ENCODE data around the gene CDC42EP2.

The CDC42EP2 gene

GRCh38 chr11:65310215-65310614, 4.5 kb upstream of the CDC42EP2 start:
- in situ Hi-C loops (cut with HindIII; ENCODE audit: low sequenced_read_pairs) = no loop called here
- no peak for TF ChIP-seq CTCF (IDR thresholded peaks at IDR 0.05; ENCODE audit: low read depth, low read length)

GRCh38 chr11:65310736-65311135, 3.9 kb upstream of the CDC42EP2 start:
- in situ Hi-C loops (cut with HindIII; ENCODE audit: low sequenced_read_pairs) = no loop called here
- DNase-seq (ENCODE audit: low read depth, low spot score) = peak; percentile 46
- no peak overlapping the region for H3K4me3 ChIP-seq (ENCODE audit: low read depth, low read length)
- TF ChIP-seq CTCF (IDR thresholded peaks at IDR 0.05; ENCODE audit: low read depth, low read length) = no peak

More at GRCh38 chr11:65310215-65310614, 4.5 kb upstream of the CDC42EP2 start:
- peak; percentile 47 for DNase-seq (ENCODE audit: low read depth, low spot score)
- H3K4me3 ChIP-seq (ENCODE audit: low read depth, low read length) = no peak overlapping the region

GRCh38 chr11:65311170-65311678, 3.4 kb upstream of the CDC42EP2 start:
- DNase-seq (ENCODE audit: low read depth, low spot score) = peak; percentile 23
- no peak overlapping the region for H3K4me3 ChIP-seq (ENCODE audit: low read depth, low read length)
- no peak for TF ChIP-seq CTCF (IDR thresholded peaks at IDR 0.05; ENCODE audit: low read depth, low read length)
- in situ Hi-C loops (cut with HindIII; ENCODE audit: low sequenced_read_pairs) = no loop called here

- TF ChIP-seq CTCF (IDR thresholded peaks at IDR 0.05; ENCODE audit: low read depth, low read length) = peak; percentile 86
- H3K4me3 ChIP-seq (ENCODE audit: low read depth, low read length) = peak overlapping the region; percentile 80
- in situ Hi-C loops (cut with HindIII; ENCODE audit: low sequenced_read_pairs) = no loop called here
- DNase-seq (ENCODE audit: low read depth, low spot score) = peak; percentile 76
Measured at GRCh38 chr11:65315204-65315865, 669 bp downstream of the CDC42EP2 start.

- peak; percentile 14 for DNase-seq (ENCODE audit: low read depth, low spot score)
- peak overlapping the region; percentile 80 for H3K4me3 ChIP-seq (ENCODE audit: low read depth, low read length)
- in situ Hi-C loops (cut with HindIII; ENCODE audit: low sequenced_read_pairs) = no loop called here
- no peak for TF ChIP-seq CTCF (IDR thresholded peaks at IDR 0.05; ENCODE audit: low read depth, low read length)
Measured at GRCh38 chr11:65315866-65316226, 1.2 kb downstream of the CDC42EP2 start.

- in situ Hi-C loops (cut with HindIII; ENCODE audit: low sequenced_read_pairs) = no loop called here
- DNase-seq (ENCODE audit: low read depth, low spot score) = peak; percentile 70
- TF ChIP-seq CTCF (IDR thresholded peaks at IDR 0.05; ENCODE audit: low read depth, low read length) = no peak
- peak overlapping the region; percentile 80 for H3K4me3 ChIP-seq (ENCODE audit: low read depth, low read length)
Measured at GRCh38 chr11:65316227-65317024, 1.8 kb downstream of the CDC42EP2 start.

All from astrocyte of the spinal cord (primary cell).